Measurements from ENCODE around the gene IGFBP6.

IGFBP6 gene

DNA sequence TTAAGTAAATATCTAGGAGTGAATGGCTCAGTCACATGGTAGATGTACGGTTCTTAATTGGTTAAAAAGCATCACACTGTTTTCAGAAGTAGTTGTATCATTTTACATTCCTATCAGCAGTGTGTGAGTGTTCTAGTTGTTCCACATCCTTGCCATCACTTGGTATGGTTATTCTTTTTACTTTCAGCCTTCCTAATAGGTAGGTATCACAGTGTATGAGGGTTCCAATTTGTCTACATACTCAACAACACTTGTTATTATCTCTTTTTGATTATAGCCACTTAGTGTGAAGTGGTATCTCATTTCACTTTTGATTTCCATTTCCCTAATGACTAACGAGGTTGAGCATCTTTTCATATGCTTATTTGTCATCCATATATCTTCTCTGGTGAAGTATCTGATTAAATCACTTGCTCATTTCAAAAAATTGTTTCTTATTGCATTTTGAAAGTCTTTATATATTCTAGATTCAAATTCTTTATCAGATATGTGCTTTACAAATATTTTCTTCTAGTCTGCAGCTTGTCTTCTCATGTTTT lies 14.8 kb upstream of the IGFBP6 start:
- H3K36me3 ChIP-seq (replicated peaks; ENCODE audit: insufficient read depth, low read length) = no peaks in the 10 kb centered on the region
- H3K9me3 ChIP-seq (replicated peaks; ENCODE audit: insufficient read depth, low read length) = no peaks in the 10 kb centered on the region
- TF ChIP-seq EZH2phosphoT487 (IDR thresholded peaks at IDR 0.05; ENCODE audit: low read length) (no peak), EZH2 (optimal IDR thresholded peaks at IDR 0.05; ENCODE audit: low read depth, low read length) (no peak)
- TF ChIP-seq, protein P1, sequence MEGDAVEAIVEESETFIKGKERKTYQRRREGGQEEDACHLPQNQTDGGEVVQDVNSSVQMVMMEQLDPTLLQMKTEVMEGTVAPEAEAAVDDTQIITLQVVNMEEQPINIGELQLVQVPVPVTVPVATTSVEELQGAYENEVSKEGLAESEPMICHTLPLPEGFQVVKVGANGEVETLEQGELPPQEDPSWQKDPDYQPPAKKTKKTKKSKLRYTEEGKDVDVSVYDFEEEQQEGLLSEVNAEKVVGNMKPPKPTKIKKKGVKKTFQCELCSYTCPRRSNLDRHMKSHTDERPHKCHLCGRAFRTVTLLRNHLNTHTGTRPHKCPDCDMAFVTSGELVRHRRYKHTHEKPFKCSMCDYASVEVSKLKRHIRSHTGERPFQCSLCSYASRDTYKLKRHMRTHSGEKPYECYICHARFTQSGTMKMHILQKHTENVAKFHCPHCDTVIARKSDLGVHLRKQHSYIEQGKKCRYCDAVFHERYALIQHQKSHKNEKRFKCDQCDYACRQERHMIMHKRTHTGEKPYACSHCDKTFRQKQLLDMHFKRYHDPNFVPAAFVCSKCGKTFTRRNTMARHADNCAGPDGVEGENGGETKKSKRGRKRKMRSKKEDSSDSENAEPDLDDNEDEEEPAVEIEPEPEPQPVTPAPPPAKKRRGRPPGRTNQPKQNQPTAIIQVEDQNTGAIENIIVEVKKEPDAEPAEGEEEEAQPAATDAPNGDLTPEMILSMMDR (IDR thresholded peaks at IDR 0.05; ENCODE audit: low read length) = no peak
- peaks cover 13% of the 10 kb centered on the region for H3K79me2 ChIP-seq (ENCODE audit: low read length)
- no peak overlapping the region for H3K9ac ChIP-seq (ENCODE audit: low read length)
- H3K27ac ChIP-seq (ENCODE audit: low read length) = no peak overlapping the region
- no peak for DNase-seq
- H2AFZ ChIP-seq (ENCODE audit: low read length) = no peak overlapping the region
- H3F3A ChIP-seq (ENCODE audit: insufficient read depth, low read length) = peaks cover 10% of the 10 kb centered on the region; the same call in 1 of the 2 replicates
- peaks cover 7% of the 10 kb centered on the region; the same call in 1 of the 2 replicates for H3K4me1 ChIP-seq (ENCODE audit: low read length)
- no peaks in the 10 kb centered on the region for H4K20me1 ChIP-seq (ENCODE audit: insufficient read depth, low read length)
- H3K9me2 ChIP-seq (replicated peaks; ENCODE audit: insufficient read depth, low read length) = no peaks in the 10 kb centered on the region
- no peaks in the 10 kb centered on the region for H3K27me3 ChIP-seq (replicated peaks; ENCODE audit: insufficient read depth, low read length)
- H3K4me3 ChIP-seq (ENCODE audit: low read length) = no peak overlapping the region
- no peak overlapping the region for H3K4me2 ChIP-seq (ENCODE audit: low read depth, low read length)

DNA sequence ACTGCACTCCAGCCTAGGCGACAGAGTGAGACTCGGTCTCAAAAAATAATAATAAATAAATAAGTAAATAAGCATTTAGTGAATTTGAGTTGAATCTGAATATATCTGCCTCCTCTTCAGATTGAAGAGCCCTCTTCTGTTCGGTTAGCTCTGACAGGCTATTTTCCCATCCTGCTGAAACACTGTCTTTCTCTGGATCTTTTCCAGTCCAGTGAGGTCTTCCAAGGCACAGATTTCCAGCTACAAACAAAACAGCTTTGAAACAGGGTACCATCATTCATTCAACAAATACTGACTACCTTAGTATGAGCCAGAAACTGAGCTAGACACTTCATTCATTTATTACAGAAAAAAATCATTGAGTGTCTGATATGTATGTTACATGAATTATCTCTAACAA lies 11.1 kb upstream of the IGFBP6 start:
- Histone ChIP-seq H3K4me2 (ENCODE audit: low read depth, low read length) (no peak overlapping the region), H3K9me2 (replicated peaks; ENCODE audit: insufficient read depth, low read length) (no peaks in the 10 kb centered on the region), H3K27ac (ENCODE audit: low read length) (no peak overlapping the region), H2AFZ (ENCODE audit: low read length) (no peak overlapping the region), H3K79me2 (ENCODE audit: low read length) (no peaks in the 10 kb centered on the region), H3K27me3 (replicated peaks; ENCODE audit: insufficient read depth, low read length) (no peaks in the 10 kb centered on the region), H3K36me3 (replicated peaks; ENCODE audit: insufficient read depth, low read length) (no peaks in the 10 kb centered on the region), H3K9me3 (replicated peaks; ENCODE audit: insufficient read depth, low read length) (no peaks in the 10 kb centered on the region), H4K20me1 (ENCODE audit: insufficient read depth, low read length) (no peaks in the 10 kb centered on the region), H3K4me1 (ENCODE audit: low read length) (no peaks in the 10 kb centered on the region), H3K9ac (ENCODE audit: low read length) (no peak overlapping the region), H3F3A (ENCODE audit: insufficient read depth, low read length) (no peaks in the 10 kb centered on the region), H3K4me3 (ENCODE audit: low read length) (no peak overlapping the region)
- no peak for TF ChIP-seq EZH2 (optimal IDR thresholded peaks at IDR 0.05; ENCODE audit: low read depth, low read length)
- TF ChIP-seq EZH2phosphoT487 (IDR thresholded peaks at IDR 0.05; ENCODE audit: low read length) = no peak
- TF ChIP-seq, protein P1 (IDR thresholded peaks at IDR 0.05; ENCODE audit: low read length) = no peak
- no peak for DNase-seq

DNA sequence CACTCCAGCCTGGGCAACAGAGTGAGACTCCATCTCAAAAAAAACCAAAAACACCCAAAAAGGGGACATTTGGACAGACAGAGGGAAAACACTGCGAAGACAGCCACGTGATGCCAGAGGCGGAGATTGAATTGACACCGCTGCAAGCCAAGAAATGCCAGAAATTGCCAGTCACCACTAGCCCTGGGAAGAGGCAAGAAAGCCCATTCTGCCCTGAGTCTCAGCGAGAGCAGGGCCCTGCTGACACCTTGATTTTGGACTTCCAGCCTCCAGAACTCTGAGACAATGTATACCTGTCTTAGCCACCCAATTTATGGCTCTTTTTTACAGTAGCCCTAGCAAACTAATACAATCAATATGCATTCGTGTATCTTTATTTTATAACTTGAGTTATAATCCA lies 7.4 kb upstream of the IGFBP6 start:
- Histone ChIP-seq H3K9ac (ENCODE audit: low read length) (no peak overlapping the region), H3K79me2 (ENCODE audit: low read length) (no peaks in the 10 kb centered on the region), H3K27ac (ENCODE audit: low read length) (no peak overlapping the region), H3K27me3 (replicated peaks; ENCODE audit: insufficient read depth, low read length) (no peaks in the 10 kb centered on the region), H3F3A (ENCODE audit: insufficient read depth, low read length) (no peaks in the 10 kb centered on the region), H2AFZ (ENCODE audit: low read length) (no peak overlapping the region), H3K9me2 (replicated peaks; ENCODE audit: insufficient read depth, low read length) (no peaks in the 10 kb centered on the region), H3K4me1 (ENCODE audit: low read length) (no peaks in the 10 kb centered on the region), H3K9me3 (replicated peaks; ENCODE audit: insufficient read depth, low read length) (no peaks in the 10 kb centered on the region), H3K36me3 (replicated peaks; ENCODE audit: insufficient read depth, low read length) (no peaks in the 10 kb centered on the region), H4K20me1 (ENCODE audit: insufficient read depth, low read length) (no peaks in the 10 kb centered on the region), H3K4me3 (ENCODE audit: low read length) (no peak overlapping the region), H3K4me2 (ENCODE audit: low read depth, low read length) (no peak overlapping the region)
- DNase-seq = no peak
- TF ChIP-seq EZH2 (optimal IDR thresholded peaks at IDR 0.05; ENCODE audit: low read depth, low read length) (no peak), EZH2phosphoT487 (IDR thresholded peaks at IDR 0.05; ENCODE audit: low read length) (no peak)
- TF ChIP-seq, protein P1 (IDR thresholded peaks at IDR 0.05; ENCODE audit: low read length) = no peak
